Measurements from ENCODE around the gene AUTS2. TPM values are rescaled to one million over a fixed set of nuclear protein-coding genes. Genes with fewer than 3 reads are reported as not detected.

Gene AUTS2
- total RNA-seq = 2.3 and 6.2 TPM in 2 replicates

DNA sequence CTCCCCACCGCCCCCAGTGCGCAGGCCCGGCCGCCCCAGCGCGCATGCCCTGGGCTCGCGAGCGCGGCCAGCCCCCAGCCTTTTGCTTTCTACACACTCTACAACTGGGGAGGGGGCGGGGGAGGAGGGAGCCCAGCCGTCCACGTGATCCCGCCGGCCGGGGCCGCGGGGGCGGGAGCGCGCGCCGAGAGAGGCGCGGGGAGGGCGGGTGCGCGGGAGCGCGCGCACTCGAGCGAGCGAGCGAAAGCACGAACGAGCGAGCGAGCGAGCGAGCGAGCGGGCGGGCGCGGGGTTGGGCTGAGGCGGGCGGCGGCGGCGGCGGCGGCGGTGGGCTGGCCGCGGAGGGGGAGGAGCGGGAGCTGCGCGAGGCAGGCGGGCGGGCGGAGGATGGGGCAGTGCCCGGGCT, at the start of gene AUTS2:
Gene AUTS2 (plus strand): TSS at position 395 of the 406 bp plus-strand sequence. CDS start 1,179 bp downstream, outside the sequence.

All from smooth muscle cell of bladder (primary cell).